Measurements from ENCODE around the gene WDFY1.

WDFY1 gene

GRCh38 chr2:223981241-223981640 is 36.1 kb upstream of the WDFY1 start:
- DNase-seq (ENCODE audit: low read depth) = no peak
- no peak for TF ChIP-seq CTCF (conservative IDR thresholded peaks at IDR 0.05; ENCODE audit: low read depth, low read length)
- H3K4me3 ChIP-seq (ENCODE audit: low read length) = no peak overlapping the region

GRCh38 chr2:223980803-223981202 is 35.7 kb upstream of the WDFY1 start:
- no peak for DNase-seq (ENCODE audit: low read depth)
- no peak for TF ChIP-seq CTCF (conservative IDR thresholded peaks at IDR 0.05; ENCODE audit: low read depth, low read length)
- H3K4me3 ChIP-seq (ENCODE audit: low read length) = no peak overlapping the region

GRCh38 chr2:223980397-223980735 is 35.2 kb upstream of the WDFY1 start:
- DNase-seq (ENCODE audit: low read depth) = no peak
- TF ChIP-seq CTCF (conservative IDR thresholded peaks at IDR 0.05; ENCODE audit: low read depth, low read length) = no peak

GRCh38 chr2:223979730-223980396 is 34.7 kb upstream of the WDFY1 start:
- no peak overlapping the region for H3K4me3 ChIP-seq (ENCODE audit: low read length)
- TF ChIP-seq CTCF (conservative IDR thresholded peaks at IDR 0.05; ENCODE audit: low read depth, low read length) = no peak
- no peak for DNase-seq (ENCODE audit: low read depth)

More at GRCh38 chr2:223980397-223980735, 35.2 kb upstream of the WDFY1 start:
- H3K4me3 ChIP-seq (ENCODE audit: low read length) = no peak overlapping the region

- DNase-seq (ENCODE audit: low read depth) = no peak
- no peak for TF ChIP-seq CTCF (conservative IDR thresholded peaks at IDR 0.05; ENCODE audit: low read depth, low read length)
- H3K4me3 ChIP-seq (ENCODE audit: low read length) = no peak overlapping the region
Observed at GRCh38 chr2:223978451-223978850, 33.3 kb upstream of the WDFY1 start.

GRCh38 chr2:223976635-223977226 is 31.6 kb upstream of the WDFY1 start:
- no peak overlapping the region for H3K4me3 ChIP-seq (ENCODE audit: low read length)
- DNase-seq (ENCODE audit: low read depth) = no peak
- no peak for TF ChIP-seq CTCF (conservative IDR thresholded peaks at IDR 0.05; ENCODE audit: low read depth, low read length)

GRCh38 chr2:223973606-223974005 is 28.5 kb upstream of the WDFY1 start:
- no peak for TF ChIP-seq CTCF (conservative IDR thresholded peaks at IDR 0.05; ENCODE audit: low read depth, low read length)
- no peak overlapping the region for H3K4me3 ChIP-seq (ENCODE audit: low read length)
- DNase-seq (ENCODE audit: low read depth) = no peak
